ENCODE results near the gene LAMA5.

Gene LAMA5

DNA sequence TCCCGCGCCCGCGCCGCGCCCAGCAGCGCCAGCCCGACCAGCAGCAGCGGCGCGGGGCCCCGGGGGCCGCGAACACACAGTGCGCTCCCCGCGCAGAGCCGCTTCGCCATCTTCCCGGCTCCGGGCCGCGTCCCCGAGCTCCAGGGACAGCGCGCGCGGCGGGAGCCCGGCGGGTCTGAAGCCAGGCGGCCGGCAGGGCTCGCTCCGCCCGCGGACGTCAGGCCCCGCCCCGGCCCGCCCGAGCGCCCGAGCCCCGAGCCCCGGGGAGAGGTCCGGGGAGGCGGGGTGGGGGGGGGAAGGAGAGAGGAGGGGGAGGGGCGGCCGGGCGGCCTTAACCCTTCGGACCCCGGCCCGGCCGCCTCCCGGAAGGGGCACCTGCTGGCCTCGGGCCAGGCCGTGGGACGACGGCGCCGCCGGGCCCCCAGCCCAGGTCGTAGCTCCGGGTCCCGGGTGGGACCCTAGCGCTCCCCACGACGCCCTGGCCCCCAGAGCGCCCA is at the start of gene LAMA5:
Gene LAMA5, minus strand, starts transcription at position 177 of the 497 bp plus-strand sequence. Its CDS starts 67 bp downstream, at position 110.
- DNase-seq: peak; percentile 32

GRCh38 chr20:62415354-62416111 is 48.4 kb upstream of the LAMA5 start:
- no peak for DNase-seq

GRCh38 chr20:62413896-62414481 is 46.9 kb upstream of the LAMA5 start:
- no peak for DNase-seq

DNA sequence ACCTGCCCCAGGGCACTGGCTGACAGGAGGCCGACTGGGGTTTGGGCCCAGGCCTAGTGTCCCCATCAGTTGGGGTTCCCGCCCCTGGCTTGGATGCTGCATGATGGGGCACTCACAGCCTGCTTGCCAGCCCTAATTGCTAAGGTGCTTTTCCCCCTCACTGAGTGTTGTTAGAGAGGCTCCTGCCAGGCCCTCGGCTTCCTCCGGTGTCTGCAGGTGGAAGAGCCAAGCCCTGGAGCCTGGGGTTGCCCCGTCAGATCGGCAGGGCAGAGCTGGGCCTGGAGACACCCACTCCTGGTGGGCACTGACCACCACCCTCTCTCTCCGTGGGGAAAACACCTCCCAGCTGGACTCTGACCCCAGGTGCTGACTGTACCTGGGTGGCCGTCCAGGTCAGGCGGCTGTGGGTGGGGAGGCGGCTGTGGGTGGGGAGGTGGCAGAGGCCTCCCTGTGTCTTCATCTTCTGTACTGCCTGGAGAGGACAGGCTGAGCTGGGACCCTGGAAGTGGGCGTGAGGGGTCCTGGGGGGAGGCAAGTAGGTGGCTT is 46.0 kb upstream of the LAMA5 start:
- DNase-seq: no peak

DNA sequence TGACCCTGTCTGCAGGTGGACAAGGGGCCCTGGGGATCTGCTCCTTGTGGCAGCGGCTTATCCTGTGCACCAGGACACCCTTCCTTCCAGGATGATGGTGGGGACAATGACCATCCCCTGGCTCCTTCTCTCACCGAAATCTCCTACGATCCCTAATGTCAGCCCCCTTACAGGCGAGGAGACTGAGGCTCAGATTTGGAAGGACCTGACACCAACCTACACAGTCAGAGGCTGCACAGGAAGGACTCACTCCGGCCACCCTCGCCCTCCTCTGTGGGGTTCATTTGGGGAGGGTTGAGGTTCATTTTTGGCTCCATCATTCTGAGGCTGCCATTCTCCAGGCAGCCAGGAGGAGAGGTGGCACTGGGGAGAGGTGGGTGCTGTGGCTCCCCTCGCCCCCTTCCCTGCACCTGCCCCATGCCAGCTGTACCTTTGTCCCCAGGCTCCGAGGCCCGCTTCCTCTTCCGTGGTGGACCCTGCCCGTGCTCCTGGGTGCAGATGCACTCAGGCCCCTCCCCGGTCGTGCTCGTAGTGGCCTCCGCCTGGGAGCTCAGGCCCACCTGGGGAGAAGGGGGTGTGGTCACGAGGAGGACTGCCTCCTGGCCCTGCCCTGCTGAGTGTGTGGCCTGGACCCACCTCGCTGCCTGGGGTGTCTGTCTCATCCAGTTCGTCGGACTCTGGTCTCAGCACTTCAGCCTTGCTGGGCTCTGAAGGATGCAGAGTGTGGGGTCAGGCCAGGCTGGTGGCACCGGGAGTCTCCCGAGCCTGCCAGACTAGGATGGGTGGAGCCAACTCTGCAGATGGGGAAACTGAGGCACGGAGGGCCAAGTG is 45.3 kb upstream of the LAMA5 start:
- no peak for DNase-seq

DNA sequence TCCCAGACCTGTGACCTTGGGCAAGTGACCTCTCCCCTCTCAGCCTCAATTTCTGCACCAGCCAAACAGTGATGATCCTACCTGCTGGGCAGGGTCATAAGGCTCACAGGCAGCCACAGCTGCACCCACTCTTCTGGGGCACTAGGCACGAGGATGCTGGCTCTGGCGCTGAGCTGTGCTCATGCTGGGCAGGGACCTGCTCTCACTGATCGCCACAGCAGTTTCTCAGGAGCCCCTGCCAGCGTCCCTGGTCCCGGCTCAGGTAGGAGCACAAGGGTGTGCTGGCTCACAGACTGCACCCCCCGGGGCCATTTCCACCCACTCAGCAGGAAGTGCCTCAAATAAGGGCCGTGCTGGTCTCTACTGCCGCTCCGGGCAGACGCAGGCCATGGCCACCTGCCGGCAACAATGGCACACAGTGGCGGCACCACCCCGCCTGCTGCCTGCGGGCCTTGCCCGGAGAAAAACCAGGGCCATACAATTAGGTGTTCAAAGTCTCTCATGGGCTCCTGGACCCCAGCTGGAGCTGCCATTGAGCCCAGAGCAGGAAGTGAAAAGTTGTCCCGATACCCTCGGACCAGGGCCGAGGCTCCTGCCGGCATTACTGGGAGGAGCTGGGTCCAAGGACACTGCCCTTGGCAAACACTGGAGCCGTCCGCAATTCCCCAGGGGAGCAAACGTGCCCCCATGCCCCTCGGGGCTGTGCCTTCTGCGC is 44.5 kb upstream of the LAMA5 start:
- no peak for DNase-seq

GRCh38 chr20:62410746-62411478 is 43.8 kb upstream of the LAMA5 start:
- no peak for DNase-seq

GRCh38 chr20:62409931-62410745 is 43.0 kb upstream of the LAMA5 start:
- peak; percentile 58 for DNase-seq

GRCh38 chr20:62409086-62409853 is 42.2 kb upstream of the LAMA5 start:
- DNase-seq: no peak

DNA sequence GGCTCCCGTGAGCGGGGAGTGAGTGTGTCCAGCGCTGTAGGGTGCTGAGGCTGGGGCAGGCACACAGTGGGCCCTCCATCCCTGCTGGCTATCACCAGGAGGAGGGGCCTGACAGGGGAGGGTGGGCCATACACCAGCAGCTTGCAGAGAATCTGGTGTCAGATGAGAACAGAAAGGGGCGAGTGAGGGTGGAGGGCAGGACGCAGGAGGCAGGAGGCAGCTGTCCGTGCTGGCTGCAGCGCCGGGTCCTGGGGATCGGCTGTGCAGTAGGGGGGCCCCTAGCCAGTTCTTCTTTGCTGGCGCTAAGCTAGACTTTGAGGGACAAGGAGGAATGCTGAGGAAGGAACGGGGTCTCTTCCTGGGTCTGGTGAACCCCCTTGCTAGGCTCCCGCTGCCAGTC is 41.5 kb upstream of the LAMA5 start:
- DNase-seq: no peak

DNA sequence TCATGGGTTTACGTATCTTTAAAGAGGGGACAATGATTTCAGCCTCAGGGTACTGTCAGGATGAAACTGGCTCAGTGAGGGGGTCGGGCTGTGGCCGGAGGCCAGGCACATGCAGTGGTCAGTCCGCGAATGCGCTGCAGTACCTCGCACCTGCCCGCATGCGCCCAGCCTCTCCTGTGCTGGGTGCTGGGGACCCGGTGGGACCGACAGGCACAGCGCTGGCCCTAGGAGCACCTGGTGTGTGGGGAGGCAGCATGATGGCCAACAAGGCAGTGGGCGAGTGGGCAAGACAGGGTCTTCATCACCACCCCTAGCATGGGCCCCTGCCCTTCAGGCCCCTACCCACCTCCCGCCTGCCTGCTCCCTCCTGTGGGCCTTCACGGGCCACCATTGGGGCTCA is 40.9 kb upstream of the LAMA5 start:
- DNase-seq: no peak

- DNase-seq: peak; percentile 91
Observed at GRCh38 chr20:62407221-62407992, 40.3 kb upstream of the LAMA5 start, which contains the start of gene CABLES2. TSS of gene CABLES2 (minus strand) at chr20:62407285. CDS start at chr20:62407276, 9 bp downstream.

DNA sequence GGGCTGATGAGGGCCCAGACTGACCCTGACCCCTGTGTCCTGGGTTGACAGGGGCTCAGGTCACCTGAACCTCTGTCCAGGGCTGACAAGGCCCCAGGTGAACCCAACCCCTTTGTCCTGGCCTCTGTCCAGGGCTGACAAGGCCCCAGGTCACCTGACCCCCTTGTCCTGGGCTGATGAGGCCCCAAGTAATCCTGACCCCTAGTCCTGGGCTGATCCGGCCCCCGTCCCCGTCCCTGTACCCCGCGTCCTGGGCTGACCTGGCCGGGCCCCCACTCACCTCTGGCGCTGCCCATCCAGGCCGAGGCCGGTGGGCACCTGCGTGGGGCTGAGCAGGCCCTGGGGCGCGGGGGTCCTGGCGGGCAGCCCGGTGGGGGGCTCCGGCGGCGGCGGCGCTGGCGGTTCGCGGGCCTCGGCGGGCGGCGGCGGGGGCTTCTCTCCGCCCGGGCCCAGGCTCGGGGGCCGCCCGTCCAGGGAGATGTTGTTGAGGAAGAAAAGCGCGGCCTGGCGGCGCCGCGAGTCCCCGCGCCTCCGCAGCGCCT is 39.6 kb upstream of the LAMA5 start:
- no peak for DNase-seq

DNA sequence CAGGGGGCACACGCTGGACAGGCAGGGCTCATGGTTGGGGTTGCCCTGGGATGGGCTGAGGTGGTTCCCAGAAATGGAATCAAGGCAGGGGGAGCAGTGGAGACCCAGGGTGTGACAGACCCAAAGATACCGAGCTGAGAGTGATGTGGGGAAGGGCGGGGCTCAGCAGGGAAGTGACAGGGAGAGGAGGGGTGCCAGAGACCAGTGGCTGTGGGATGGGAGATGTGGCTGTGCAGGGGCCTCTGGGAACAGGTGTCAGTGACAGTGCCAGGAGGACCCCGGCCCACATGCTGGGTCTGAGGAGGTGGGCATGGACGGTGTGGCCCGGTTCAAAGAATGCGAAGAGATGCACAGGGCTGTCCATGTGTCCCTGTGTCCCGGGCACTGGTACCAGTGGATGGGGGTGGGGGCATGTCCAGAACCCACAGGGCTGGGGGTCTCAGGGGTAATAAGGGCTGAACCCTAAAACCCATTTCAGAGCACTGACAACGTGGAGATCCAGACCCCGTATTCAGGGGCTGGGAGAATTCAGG is 38.9 kb upstream of the LAMA5 start:
- no peak for DNase-seq

DNA sequence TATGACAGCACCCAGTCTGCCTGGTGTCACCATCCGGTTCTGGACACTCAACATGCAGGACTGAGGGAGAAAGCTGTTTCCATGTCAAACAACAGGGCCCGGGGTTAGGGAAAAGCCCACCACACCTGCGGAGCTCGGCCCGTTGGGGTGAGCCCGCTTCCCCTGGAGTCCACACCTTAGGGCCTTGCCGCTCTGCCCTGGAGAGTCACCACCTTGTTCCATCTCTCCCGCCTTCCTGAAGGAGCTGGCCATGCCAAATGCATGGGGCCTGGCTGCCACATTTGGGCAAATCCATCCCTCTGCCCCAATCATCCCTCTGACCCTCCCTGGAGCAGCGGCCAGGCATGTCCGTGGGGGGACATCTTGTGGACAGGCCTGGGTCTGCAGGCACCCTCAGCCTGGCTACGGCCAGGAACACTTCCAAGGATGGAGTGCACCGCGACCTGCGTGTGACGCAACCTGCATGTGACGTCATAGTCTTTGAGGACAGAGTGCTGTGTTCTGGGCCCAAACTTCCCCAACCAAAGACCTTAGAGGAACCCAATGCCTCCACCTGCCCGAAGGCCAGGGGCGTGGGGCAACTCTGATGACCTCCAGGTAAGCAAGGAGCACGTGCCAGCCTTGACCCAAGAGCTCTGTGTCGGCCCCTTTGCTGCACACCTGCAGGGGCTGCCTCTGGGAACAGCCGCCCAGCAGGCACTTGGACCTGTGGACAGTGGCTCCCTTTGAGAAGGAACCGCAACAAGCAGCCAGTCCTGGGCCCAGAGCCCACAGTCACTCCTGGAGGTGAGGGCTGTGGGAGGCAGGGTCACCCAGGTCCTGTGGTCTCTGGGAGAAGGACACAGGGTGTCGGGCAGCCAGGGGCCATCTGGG is 38.2 kb upstream of the LAMA5 start:
- no peak for DNase-seq

DNA sequence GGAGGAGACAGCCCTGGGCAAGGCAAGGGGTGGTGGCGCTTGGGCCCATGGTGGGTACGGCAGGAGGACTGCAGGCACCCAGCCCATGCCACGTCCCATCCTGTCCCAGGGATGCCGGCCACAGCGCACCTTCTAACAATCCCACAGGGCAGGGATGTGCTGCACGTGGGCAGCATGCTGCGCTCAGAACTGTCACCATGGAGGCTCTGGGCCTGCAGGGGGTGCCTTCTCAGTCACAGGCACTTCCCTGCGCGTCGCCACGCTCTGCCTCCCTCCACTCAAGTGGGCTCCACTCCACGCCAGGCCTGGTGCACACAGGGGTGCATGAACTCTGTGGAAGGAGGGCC is 37.6 kb upstream of the LAMA5 start:
- no peak for DNase-seq

GRCh38 chr20:62404112-62404665 is 37.1 kb upstream of the LAMA5 start:
- DNase-seq: no peak
